PC-3 (cell line): ENCODE results near the gene WDR27.

Source experiments
- EZH2 ChIP-seq: fragments of 300-600 bp; sonication (generic); IDR thresholded peaks from one replicate; pipeline ENCODE4 v1.6.1; 2017; ENCODE audit warnings: antibody characterized with exemption, mild to moderate bottlenecking, low read length; ENCODE audit not compliant: unreplicated experiment
- EZH2phosphoT487 ChIP-seq: fragments of 300-600 bp; sonication (generic); IDR thresholded peaks from 2 replicates; pipeline ENCODE4 v1.6.1; 2018; ENCODE audit warnings: mild to moderate bottlenecking, antibody characterized with exemption, low read length, borderline replicate concordance

DNA sequence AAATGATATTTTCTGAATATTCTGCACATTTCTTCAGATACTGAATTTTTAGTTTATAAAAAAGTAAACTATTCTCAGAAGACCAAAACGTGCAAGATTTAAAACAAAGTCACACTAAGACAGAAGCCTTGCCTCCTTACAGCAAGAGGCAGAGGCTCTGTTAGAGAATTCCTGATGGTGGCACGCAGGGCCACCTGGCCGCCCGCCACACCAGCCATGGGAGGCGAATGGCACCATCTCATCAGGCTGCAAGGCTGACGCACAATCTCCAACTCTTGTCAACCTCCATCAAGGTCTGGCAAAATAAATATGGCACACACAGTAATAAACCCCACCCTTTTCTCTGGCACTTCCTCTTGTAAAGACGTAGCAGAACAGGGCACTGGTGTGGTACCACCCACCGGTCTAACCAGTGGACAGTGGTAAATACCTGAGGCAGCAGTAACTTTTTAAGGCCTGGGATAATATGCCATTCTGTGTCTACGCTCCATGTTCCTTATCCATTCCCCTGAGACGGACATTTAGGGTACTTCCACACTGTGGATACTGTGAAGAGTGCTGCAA lies 111.4 kb downstream of the WDR27 start:
- no peak for TF ChIP-seq EZH2phosphoT487
- TF ChIP-seq EZH2, result no peak
